Neuron (in vitro differentiated cells): ENCODE results near the gene COL18A1.
"Not testable (repeated sequence)": the region's sequence is repeated elsewhere in the genome, so short reads cannot be mapped to it uniquely, and the experiment has no call there.

Source experiments
- H2AFZ ChIP-seq: one replicate; pipeline ENCODE4 v1.6.1; 2013; ENCODE audit warnings: low read depth, mild to moderate bottlenecking, inconsistent platforms, low read length, moderate library complexity
- H3K27me3 ChIP-seq: one replicate; pipeline ENCODE4 v1.6.1; 2013; ENCODE audit warnings: low read length; ENCODE audit not compliant: insufficient read depth
- H3K36me3 ChIP-seq: one replicate; pipeline ENCODE4 v1.6.1; 2013; ENCODE audit warnings: low read length; ENCODE audit not compliant: insufficient read depth
- H3K4me1 ChIP-seq: one replicate; pipeline ENCODE4 v1.6.1; 2013; ENCODE audit warnings: low read length; ENCODE audit not compliant: insufficient read depth
- H3K4me3 ChIP-seq: 2 replicates; pipeline ENCODE4 v1.5.1; 2013; ENCODE audit warnings: mild to moderate bottlenecking, low read length, moderate library complexity
- H3K9me3 ChIP-seq: one replicate; pipeline ENCODE4 v1.6.1; 2013; ENCODE audit warnings: low read length

COL18A1 gene

DNA sequence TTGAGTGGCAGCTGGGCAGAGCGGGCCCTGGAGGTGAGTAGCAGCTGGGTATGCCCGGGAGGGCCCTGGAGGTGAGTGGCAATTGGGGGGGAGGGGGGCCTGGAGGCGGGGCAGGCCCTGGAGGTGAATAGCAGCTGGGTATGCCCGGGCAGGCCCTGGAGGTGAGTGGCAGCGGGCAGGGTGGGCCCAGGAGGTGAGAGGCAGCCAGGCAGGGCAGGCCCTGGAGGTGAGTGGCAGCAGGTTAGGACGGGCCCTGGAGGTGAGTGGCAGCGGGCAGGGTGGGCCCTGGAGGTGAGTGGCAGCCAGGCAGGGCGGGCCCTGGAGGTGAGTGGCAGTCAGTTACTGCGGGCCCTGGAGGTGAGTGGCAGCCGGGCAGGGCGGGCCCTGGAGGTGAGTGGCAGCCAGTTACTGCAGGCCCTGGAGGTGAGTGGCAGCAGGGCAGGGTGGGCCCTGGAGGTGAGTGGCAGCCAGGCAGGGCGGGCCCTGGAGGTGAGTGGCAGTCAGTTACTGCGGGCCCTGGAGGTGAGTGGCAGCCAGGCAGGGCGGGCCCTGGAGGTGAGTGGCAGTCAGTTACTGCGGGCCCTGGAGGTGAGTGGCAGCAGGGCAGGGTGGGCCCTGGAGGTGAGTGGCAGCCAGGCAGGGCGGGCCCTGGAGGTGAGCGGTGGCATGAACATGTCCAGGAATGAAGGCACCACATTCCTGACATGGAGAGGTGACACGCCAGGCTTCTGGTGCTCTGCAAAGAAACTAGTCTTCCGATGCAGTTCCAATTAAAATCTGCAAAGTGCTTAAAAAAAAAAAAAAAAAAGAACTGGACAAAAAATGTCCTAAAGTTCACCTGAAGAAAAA is 122.4 kb downstream of the COL18A1 start:
- H3K9me3 ChIP-seq, H3K27me3 ChIP-seq, H2AFZ ChIP-seq, H3K4me1 ChIP-seq, H3K4me3 ChIP-seq: not testable (repeated sequence)
- H3K36me3 ChIP-seq: peaks cover 14% of the 10 kb centered on the region

DNA sequence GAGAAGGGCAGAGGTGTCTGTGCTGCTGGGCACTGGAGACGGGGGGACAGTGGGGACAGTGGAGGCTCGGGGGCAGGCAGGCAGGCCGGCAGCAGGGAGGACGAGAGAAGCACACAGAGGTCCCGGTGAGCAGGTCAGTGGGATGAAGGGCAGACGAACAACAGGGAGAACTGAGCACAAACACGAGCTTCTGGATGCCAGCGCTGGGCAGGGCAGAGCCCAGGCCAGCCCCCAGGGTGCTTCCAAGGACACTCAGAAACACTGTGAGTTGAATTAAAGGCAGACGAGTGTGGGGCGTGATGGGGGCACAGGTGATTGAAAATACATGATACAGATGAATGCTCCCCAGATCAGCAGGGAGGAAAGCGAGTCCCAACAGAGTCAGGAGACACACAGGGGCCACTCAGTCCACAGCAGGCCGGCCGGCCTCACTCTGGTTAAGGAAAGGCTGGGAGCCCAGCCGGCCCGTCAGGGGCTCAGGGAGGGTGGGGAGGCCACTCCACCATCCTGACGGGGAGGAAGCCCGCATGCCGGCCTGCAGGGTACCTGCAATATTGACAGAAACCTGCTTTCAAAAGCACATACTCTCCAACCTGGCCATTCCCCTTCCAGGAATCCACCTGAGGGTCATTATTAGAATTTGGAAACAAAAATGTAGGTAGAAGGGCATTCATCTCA is 123.2 kb downstream of the COL18A1 start:
- H3K27me3 ChIP-seq: no peaks in the 10 kb centered on the region
- no peak overlapping the region for H3K4me3 ChIP-seq
- peaks cover 14% of the 10 kb centered on the region for H3K36me3 ChIP-seq

DNA sequence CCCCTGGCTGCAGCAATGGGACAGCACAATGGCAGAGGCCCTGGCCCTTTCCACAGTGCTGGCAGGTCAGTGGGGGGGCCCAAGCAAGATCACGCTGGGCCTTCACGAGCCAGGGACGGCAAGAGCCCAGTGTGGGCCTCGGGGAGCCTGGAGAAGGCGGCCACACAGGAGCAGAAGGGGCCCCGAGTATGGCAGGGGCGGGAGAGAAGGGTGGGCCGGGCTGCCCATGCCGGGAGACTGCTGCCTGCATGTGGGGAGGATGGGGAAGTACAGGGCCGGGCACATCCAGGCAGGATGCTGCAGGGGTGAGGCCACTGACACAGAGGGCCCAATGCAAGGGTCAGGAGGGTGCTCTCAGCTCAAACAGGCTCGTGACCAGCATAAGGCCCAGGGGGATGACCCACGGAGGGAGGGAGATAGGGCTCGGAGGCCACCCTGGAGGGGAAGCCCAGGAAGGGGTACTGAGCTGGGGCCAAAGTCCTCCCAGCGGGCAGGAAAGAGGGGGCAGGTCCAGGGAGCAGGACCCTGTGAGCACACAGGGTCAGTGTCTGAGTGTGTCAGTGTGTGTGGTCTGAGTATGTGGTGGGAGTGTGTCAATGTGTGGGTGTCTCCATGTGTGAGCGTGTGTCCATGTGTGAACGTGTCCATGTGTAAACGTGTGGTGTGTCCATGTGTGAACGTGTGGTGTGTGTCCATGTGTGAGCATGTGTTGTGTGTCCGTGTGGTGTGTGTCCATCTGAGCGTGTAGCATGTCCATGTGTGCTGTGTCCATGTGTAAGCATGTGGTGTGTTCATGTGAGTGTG is 124.2 kb downstream of the COL18A1 start:
- Histone ChIP-seq H3K4me3 (no peak overlapping the region), H3K4me1 (no peaks in the 10 kb centered on the region)

More for the DNA sequence above, 123.2 kb downstream of the COL18A1 start:
- peaks cover 2% of the 10 kb centered on the region for H3K9me3 ChIP-seq
- H3K4me1 ChIP-seq: no peaks in the 10 kb centered on the region
- no peak overlapping the region for H2AFZ ChIP-seq

DNA sequence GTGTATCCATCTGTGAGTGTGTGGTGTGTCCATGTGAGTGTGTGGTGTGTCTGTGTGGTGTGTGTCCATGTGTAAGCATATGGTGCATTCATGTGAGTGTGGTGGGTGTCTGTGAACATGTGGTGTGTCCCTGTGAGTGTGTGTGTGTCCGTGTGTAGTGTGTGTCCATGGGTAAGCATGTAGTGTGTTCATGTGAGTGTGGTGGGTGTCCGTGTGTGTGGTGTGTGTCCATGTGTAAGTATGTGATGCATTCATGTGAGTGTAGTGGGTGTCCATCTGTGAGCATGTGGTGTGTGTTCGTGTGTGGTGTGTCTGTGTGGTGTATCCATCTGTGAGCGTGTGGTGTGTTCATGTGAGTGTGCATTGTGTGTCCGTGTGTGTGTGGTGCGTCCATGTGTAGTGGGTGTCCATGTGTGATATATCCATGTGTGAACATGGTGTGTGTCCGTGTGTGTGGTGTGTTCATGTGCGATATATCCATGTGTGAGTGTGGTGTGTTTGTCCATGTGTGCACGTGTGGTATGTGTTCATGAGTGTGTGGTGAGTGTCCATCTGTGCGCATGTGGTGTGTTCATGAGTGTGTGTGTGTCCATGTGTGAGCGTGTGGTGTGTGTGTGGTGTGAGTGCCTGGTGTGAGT is 124.9 kb downstream of the COL18A1 start:
- Histone ChIP-seq H2AFZ (no peak overlapping the region), H3K27me3 (no peaks in the 10 kb centered on the region), H3K4me1 (no peaks in the 10 kb centered on the region), H3K36me3 (peaks cover 11% of the 10 kb centered on the region), H3K9me3 (peaks cover 2% of the 10 kb centered on the region), H3K4me3 (no peak overlapping the region)

More for the DNA sequence above, 124.2 kb downstream of the COL18A1 start:
- Histone ChIP-seq H2AFZ (no peak overlapping the region), H3K9me3 (peaks cover 2% of the 10 kb centered on the region), H3K36me3 (peaks cover 14% of the 10 kb centered on the region), H3K27me3 (no peaks in the 10 kb centered on the region)

DNA sequence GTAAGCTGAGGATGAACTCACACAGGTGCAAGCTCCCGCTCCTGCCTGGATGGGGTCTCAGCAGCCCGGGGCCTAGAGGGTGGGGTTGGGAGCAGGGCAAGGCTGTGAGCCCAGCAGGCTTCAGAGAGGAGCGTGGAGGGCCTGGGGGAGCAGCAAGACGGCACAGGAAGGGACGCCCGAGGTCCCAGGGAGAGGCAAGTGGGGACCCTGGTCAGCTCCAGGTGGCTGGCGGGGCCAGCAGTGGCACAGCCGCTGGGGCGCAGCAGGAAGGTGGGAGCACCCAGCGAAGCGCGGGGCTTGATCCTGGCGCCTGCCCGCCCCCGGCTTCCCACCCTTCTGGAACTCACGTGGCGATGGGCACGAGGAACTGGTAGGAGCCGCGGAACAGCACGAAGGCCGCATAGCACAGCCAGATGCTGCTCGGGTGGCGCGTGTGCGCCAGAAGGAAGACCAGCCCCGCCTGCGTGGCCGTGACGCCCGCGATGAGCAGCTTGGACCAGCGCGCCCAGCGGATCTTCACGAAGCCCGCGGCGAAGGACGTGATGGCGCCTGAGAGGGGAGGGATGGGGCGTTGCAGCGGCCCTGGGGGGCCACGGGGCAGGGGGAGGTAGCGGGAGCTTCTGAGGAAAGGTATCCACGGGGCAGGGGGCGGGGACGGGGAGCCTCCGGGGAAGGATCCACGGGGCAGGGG is 125.6 kb downstream of the COL18A1 start:
- Histone ChIP-seq H3K4me1 (no peaks in the 10 kb centered on the region), H3K27me3 (no peaks in the 10 kb centered on the region), H3K9me3 (peaks cover 2% of the 10 kb centered on the region), H3K4me3 (no peak overlapping the region), H2AFZ (no peak overlapping the region), H3K36me3 (peaks cover 10% of the 10 kb centered on the region)

DNA sequence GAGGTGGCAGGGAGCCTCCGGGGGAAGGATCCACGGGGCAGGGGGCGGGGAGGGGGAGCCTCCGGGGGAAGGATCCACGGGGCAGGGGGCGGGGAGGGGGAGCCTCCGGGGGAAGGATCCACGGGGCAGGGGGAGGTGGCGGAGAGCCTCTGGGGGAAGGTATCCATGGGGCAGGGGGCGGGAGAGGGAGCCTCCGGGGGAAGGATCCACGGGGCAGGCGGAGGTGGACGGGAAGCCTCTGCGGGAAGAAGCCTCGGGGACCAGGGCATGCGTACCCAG is 126.1 kb downstream of the COL18A1 start:
- not testable (repeated sequence) for H3K36me3 ChIP-seq, H3K27me3 ChIP-seq, H2AFZ ChIP-seq, H3K9me3 ChIP-seq, H3K4me3 ChIP-seq, H3K4me1 ChIP-seq

DNA sequence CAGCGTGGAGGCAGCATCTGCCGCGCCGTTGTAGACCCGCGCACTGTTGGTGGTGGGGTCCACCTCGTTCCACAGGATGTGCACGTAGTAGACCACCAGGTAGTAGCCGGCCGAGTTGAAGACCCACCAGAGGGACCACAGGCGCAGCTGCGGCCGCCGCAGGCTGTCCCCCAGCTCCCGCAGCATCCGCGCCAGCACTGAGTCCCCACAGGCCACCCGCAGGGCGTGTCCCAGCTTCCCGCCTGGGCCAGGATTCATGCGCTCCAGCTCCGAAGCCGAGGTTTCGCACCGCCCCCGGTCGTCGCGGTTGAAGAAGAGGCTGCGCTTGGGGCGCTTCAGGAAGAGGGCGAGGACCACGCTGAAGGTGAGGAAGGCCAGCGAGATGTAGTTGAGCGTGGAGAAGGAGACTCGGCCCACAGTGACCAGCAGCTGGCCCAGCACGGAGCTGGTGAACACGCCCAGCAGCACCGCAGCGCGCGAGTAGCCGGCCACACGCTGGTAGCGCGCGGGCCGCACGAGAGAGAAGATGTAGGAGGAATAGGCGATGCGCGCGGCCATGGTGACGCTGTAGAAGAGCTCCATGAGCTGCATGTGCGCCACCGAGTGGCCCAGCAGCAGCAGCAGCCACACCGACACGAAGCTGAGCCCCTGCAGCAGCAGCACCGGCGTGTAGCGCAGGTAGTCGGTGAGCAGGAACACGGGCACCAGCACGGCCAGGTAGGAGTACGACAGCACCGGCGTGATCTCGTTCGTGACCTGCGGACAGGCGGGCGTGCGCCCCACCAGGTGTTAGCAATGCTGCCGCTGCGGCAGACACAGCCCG is 126.6 kb downstream of the COL18A1 start:
- Histone ChIP-seq H2AFZ (no peak overlapping the region), H3K4me1 (no peaks in the 10 kb centered on the region), H3K4me3 (no peak overlapping the region), H3K27me3 (no peaks in the 10 kb centered on the region), H3K9me3 (peaks cover 2% of the 10 kb centered on the region), H3K36me3 (peaks cover 10% of the 10 kb centered on the region)

DNA sequence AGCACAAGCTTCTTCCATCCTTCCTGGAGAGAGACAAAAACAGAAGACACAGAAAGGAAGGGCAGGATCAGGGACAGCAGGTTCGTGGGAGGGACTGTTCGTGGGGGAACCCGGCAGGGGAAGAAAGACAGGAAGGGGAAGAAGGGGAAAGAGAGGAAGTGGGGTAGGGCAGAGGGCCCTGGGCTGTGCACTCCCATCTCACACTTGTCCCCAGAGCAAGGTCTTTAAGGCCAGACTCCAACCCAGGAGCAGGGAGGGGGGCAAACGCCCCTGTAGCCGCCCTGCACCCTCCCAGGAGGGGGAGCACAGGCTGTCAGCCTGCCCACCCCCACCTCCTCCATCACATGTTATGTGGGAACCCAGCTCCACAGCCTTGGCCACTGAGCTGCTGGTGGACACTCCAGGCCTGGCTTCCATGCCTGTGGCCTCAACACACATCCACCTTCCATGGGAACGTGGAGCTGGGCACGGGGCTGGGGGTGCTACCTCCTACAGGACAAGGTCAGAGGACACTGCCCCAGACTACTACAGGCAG is 127.9 kb downstream of the COL18A1 start:
- H2AFZ ChIP-seq: no peak overlapping the region
- no peak overlapping the region for H3K4me3 ChIP-seq
- H3K27me3 ChIP-seq: no peaks in the 10 kb centered on the region
- H3K4me1 ChIP-seq: no peaks in the 10 kb centered on the region
- H3K36me3 ChIP-seq: peaks cover 10% of the 10 kb centered on the region
- H3K9me3 ChIP-seq: peaks cover 2% of the 10 kb centered on the region

DNA sequence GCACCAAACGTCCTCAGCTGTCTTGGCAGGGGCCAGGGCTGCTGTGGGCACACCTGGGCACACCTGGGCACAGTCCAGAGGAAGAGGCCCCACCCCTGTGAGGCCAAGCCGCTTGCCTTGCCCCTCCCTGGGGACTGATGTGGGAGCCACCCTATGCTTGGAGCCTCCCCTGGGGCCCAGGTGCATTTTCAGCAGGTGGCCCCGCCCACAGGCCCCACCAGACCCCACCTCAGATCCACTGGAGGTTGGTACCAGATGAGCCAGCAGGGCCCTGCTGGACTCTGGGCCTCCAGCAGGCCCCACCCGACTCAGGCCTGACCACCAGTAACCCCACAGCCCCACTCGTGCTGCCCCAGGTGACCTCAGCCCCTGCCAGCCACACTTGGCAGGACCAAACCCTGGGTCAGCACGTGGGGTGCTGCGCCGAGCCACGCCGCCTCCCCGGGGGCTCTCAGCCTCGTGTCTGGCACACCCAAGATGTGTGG is 128.4 kb downstream of the COL18A1 start:
- no peaks in the 10 kb centered on the region for H3K27me3 ChIP-seq
- no peak overlapping the region for H3K4me3 ChIP-seq
- H3K9me3 ChIP-seq: peaks cover 2% of the 10 kb centered on the region
- peaks cover 10% of the 10 kb centered on the region for H3K36me3 ChIP-seq
- no peaks in the 10 kb centered on the region for H3K4me1 ChIP-seq
- H2AFZ ChIP-seq: no peak overlapping the region

DNA sequence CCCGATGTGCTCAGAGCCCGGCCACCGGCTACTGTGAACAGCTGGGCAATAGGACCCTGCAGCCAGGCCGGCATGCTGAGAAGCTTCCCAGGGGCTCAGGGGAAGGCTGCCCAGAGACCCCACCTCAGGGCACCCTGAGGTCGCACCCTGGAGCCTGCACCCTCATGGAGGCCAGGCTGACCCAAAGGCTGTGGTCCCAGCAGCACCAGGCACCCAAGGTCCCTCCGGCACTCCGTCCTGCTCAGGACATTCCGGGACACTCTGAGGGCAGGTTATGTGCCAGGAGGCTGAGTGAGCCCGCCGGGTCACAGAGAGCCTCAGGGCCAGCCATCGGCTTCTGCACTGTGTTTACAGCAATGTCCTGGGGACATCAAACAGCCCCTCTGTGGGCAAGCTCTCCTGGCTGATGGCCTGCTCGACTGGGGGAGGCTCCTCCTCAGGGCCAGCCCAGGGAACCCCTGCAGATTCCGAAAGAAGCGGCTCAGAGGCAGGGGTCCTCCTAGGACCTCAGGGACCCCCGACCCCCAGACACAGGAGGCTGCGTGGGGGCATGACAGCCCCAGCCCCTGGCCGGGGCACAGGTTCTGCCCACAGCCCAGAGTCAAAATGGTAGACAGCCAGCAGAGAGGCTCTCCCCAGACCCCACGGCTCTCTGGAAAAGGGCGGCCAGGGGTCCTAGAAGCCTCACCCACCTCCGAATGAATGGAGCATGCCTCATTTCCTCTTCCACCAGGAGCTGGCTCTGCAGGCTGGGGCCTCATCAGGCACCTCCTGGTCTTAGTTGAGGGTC is 129.1 kb downstream of the COL18A1 start:
- H3K4me1 ChIP-seq: no peaks in the 10 kb centered on the region
- H3K9me3 ChIP-seq: peaks cover 2% of the 10 kb centered on the region
- H3K27me3 ChIP-seq: no peaks in the 10 kb centered on the region
- no peak overlapping the region for H3K4me3 ChIP-seq
- no peak overlapping the region for H2AFZ ChIP-seq
- H3K36me3 ChIP-seq: peaks cover 10% of the 10 kb centered on the region

DNA sequence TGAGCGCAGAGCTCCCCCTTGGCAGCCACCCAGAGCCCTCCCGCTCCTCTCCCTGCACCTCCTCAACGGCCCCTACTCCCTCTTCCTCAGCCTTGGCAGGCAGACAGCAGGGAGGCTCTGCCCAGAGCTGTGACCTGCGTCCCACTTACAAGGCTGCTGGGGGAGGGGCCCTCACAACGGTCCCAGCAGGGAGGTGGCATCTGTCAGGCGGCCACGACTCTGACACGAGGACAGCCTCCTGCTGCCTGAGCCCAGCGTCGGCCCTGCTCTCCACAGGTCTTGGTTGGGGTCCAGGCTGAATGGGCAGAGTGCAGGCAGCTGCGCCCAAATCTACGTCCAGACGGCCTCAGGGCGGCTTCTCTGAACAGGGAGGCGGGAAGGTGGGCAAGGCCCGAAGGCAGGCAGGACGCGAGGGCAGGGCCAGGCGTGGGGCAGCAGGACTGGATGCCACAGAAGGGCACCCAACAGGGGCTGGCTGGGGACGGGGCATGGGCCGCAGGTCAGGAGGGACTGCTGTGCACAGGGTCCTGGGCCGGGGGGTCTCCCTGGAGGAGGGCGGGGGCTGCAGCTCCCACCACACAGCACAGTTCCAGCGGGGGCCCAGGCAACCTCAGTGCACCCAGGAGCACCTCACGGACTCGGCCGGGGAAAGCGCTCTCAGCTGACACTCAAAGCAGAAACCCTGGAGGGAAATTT is 129.8 kb downstream of the COL18A1 start:
- Histone ChIP-seq H3K27me3 (no peaks in the 10 kb centered on the region), H2AFZ (no peak overlapping the region), H3K4me1 (no peaks in the 10 kb centered on the region), H3K36me3 (peaks cover 5% of the 10 kb centered on the region), H3K9me3 (peaks cover 2% of the 10 kb centered on the region), H3K4me3 (no peak overlapping the region)
